Suprapubic skin (tissue), 3 donors: ENCODE data around the gene KCNH6.

Source experiments
- CTCF ChIP-seq, 2 donors: fragments of 200-600 bp in 1 of 2; fragments of 450-650 bp in 1 of 2; sonication (generic) in 1 of 2; IDR thresholded peaks; one replicate each; pipeline ENCODE4 v1.5.1; 2016 to 2019; ENCODE audit warnings: antibody characterized with exemption in 2 of 2, mild to moderate bottlenecking in 1 of 2, moderate library complexity in 1 of 2
- POLR2AphosphoS5 ChIP-seq, 3 donors: sonication (generic); formaldehyde crosslinking; IDR thresholded peaks; one replicate each; pipeline ENCODE4 v1.6.1; 2017; ENCODE audit warnings: antibody characterized with exemption in 3 of 3

DNA sequence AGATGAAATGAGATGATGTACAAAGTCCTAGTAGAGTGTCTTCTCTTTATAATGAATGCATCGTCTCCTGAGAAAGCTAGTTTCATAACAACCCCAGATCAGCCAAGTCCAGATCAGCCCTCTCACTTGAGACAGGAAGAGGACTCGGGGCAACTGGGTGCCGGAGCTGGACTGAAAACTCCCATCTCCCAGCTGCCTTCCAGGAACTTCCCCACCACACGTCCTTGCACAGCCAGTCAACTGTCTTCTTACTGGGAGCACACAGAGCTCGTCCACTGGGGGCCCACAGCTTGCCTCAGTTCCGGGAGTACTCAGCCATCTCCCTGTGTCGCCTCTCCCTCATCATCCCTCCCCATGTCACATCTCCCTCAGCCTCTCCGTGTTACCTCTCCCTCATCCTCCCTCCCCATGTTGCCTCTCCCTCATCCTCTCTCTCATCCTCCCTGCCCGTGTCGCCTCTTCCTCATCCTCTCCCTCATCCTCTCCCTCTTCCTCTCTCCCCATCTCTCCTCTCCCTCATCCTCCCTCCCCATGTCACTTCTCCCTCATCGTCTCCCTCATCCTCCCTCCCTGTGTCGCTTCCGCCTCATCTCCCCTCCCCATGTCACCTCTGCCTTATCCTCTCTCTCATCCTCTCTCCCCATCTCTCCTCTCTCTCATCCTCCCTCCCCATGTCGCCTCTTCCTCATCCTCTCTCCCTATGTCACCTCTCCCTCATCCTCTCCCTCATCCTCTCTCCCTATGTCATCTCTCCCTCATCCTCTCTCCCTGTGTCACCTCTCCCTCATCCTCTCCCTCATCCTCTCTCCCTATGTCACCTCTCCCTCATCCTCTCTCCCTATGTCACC lies 22.4 kb upstream of the KCNH6 start:
- TF ChIP-seq CTCF (IDR thresholded peaks at IDR 0.05) (no peak), POLR2AphosphoS5 (IDR thresholded peaks at IDR 0.05) (no peak)
